H9 (cell line): ENCODE measurements around the gene CNOT6. TPM values are rescaled to one million over a fixed set of nuclear protein-coding genes. Genes with fewer than 3 reads are reported as not detected.

Source experiments
- DNase-seq: peaks from one replicate; pipeline ENCODE4 v3.0.0-alpha.2; 2017
- H2AFZ ChIP-seq: one replicate; pipeline ENCODE4 v1.6.1; 2013; ENCODE audit warnings: mild to moderate bottlenecking, low read length, control low read depth, moderate library complexity
- H2AK5ac ChIP-seq: 2 replicates; pipeline ENCODE4 v1.6.1; 2013; ENCODE audit warnings: low read length, control low read depth, mixed read lengths; ENCODE audit not compliant: insufficient read length
- H2BK120ac ChIP-seq: one replicate; pipeline ENCODE4 v1.6.1; 2013; ENCODE audit warnings: low read depth, mild to moderate bottlenecking, low read length, control low read depth, inconsistent platforms; ENCODE audit not compliant: poor library complexity, severe bottlenecking
- H2BK12ac ChIP-seq: 2 replicates; pipeline ENCODE4 v1.6.1; 2013; ENCODE audit warnings: low read length, control low read depth, mixed read lengths, low read depth; ENCODE audit not compliant: insufficient read length
- H2BK15ac ChIP-seq: 2 replicates; pipeline ENCODE4 v1.6.1; 2013; ENCODE audit warnings: low read depth, low read length, control low read depth
- H2BK20ac ChIP-seq: one replicate; pipeline ENCODE4 v1.6.1; 2013; ENCODE audit warnings: low read depth, mild to moderate bottlenecking, low read length, control low read depth, inconsistent platforms; ENCODE audit not compliant: poor library complexity, severe bottlenecking
- H2BK5ac ChIP-seq: 2 replicates; pipeline ENCODE4 v1.6.1; 2013; ENCODE audit warnings: low read length, control low read depth, mixed read lengths; ENCODE audit not compliant: insufficient read length
- H3K14ac ChIP-seq: 2 replicates; pipeline ENCODE4 v1.6.1; 2013; ENCODE audit warnings: low read length, control low read depth; ENCODE audit not compliant: insufficient read depth
- H3K18ac ChIP-seq: 2 replicates; pipeline ENCODE4 v1.6.1; 2013; ENCODE audit warnings: low read depth, mild to moderate bottlenecking, mixed read lengths, low read length, control low read depth; ENCODE audit not compliant: insufficient read length
- H3K23ac ChIP-seq: 2 replicates; pipeline ENCODE4 v1.6.1; 2013; ENCODE audit warnings: low read length, control low read depth, mixed read lengths, low read depth; ENCODE audit not compliant: insufficient read length
- H3K23me2 ChIP-seq: 2 replicates; pipeline ENCODE4 v1.6.1; 2013; ENCODE audit warnings: low read depth, mild to moderate bottlenecking, mixed read lengths, low read length, control low read depth; ENCODE audit not compliant: insufficient read length, poor library complexity, severe bottlenecking
- H3K27ac ChIP-seq: 2 replicates; pipeline ENCODE4 v1.5.1; 2013; ENCODE audit warnings: low read length, control low read depth, mixed read lengths, low read depth; ENCODE audit not compliant: insufficient read length
- H3K27me3 ChIP-seq: 2 replicates; pipeline ENCODE4 v1.6.1; 2013; ENCODE audit warnings: low read length, control low read depth, inconsistent platforms; ENCODE audit not compliant: insufficient read depth
- H3K4ac ChIP-seq: 2 replicates; pipeline ENCODE4 v1.6.1; 2013; ENCODE audit warnings: low read depth, mild to moderate bottlenecking, control low read depth, inconsistent platforms, low read length, moderate library complexity
- H3K4me1 ChIP-seq: 2 replicates; pipeline ENCODE4 v1.6.1; 2013; ENCODE audit warnings: low read length, control low read depth, inconsistent platforms; ENCODE audit not compliant: insufficient read depth
- H3K4me2 ChIP-seq: 2 replicates; pipeline ENCODE4 v1.6.1; 2013; ENCODE audit warnings: low read length, control low read depth, mixed read lengths; ENCODE audit not compliant: insufficient read length, insufficient read depth
- H3K56ac ChIP-seq: 2 replicates; pipeline ENCODE4 v1.6.1; 2013; ENCODE audit warnings: low read depth, mild to moderate bottlenecking, mixed read lengths, low read length, control low read depth; ENCODE audit not compliant: insufficient read length
- H3K79me1 ChIP-seq: 2 replicates; pipeline ENCODE4 v1.6.1; 2013; ENCODE audit warnings: low read depth, mild to moderate bottlenecking, moderate library complexity, low read length, control low read depth, inconsistent platforms; ENCODE audit not compliant: insufficient read depth, poor library complexity, severe bottlenecking
- H3K79me2 ChIP-seq: 2 replicates; pipeline ENCODE4 v1.6.1; 2013; ENCODE audit warnings: low read length, control low read depth, inconsistent platforms; ENCODE audit not compliant: insufficient read depth
- H3K9ac ChIP-seq: 2 replicates; pipeline ENCODE4 v1.6.1; 2013; ENCODE audit warnings: low read length, control low read depth, mixed read lengths; ENCODE audit not compliant: insufficient read length; ENCODE audit errors: extremely low read depth
- H3K9me3 ChIP-seq: one replicate; pipeline ENCODE4 v1.6.1; 2013; ENCODE audit warnings: low read depth, low read length, inconsistent platforms; ENCODE audit not compliant: control insufficient read depth
- H3T11ph ChIP-seq: one replicate; pipeline ENCODE4 v1.6.1; 2013; ENCODE audit warnings: mild to moderate bottlenecking, low read length, control low read depth, inconsistent platforms
- H4K20me1 ChIP-seq: one replicate; pipeline ENCODE4 v1.6.1; 2013; ENCODE audit not compliant: control insufficient read depth, insufficient read length, insufficient read depth
- H4K5ac ChIP-seq: 2 replicates; pipeline ENCODE4 v1.6.1; 2013; ENCODE audit warnings: low read depth, mild to moderate bottlenecking, mixed read lengths, low read length, control low read depth; ENCODE audit not compliant: insufficient read length
- H4K8ac ChIP-seq: replicated peaks from 2 replicates; pipeline ENCODE4 v1.6.1; 2013; ENCODE audit warnings: low read length, control low read depth, mixed read lengths, low read depth; ENCODE audit not compliant: insufficient read length
- H4K91ac ChIP-seq: 2 replicates; pipeline ENCODE4 v1.6.1; 2013; ENCODE audit warnings: low read depth, mild to moderate bottlenecking, moderate library complexity, mixed read lengths, low read length, control low read depth; ENCODE audit not compliant: insufficient read length
- H3K27ac Mint-ChIP-seq, 3 experiments: 2 replicates in 2 of 3; 3 replicates in 1 of 3; pipeline ENCODE4 v1.8.0; 2020 to 2021; ENCODE audit warnings: mixed read lengths in 3 of 3, mild to moderate bottlenecking in 1 of 3, moderate library complexity in 1 of 3
- H3K27me3 Mint-ChIP-seq: 2 replicates; pipeline ENCODE4 v1.8.0; 2021; ENCODE audit warnings: low read depth, mild to moderate bottlenecking, moderate library complexity, mixed read lengths
- H3K36me3 Mint-ChIP-seq, 3 experiments: 2 replicates in 2 of 3; 3 replicates in 1 of 3; pipeline ENCODE4 v1.8.0; 2020 to 2021; ENCODE audit warnings: low read depth in 3 of 3, mixed read lengths in 3 of 3; ENCODE audit not compliant: insufficient read depth in 1 of 3
- H3K4me1 Mint-ChIP-seq, 2 experiments: 2 replicates each; pipeline ENCODE4 v1.8.0; 2020; ENCODE audit warnings: mixed read lengths in 2 of 2
- H3K4me3 Mint-ChIP-seq, 2 experiments: 2 replicates in 1 of 2; 3 replicates in 1 of 2; pipeline ENCODE4 v1.8.0; 2020 to 2021; ENCODE audit warnings: mild to moderate bottlenecking in 2 of 2, mixed read lengths in 2 of 2, moderate library complexity in 1 of 2
- H3K9me3 Mint-ChIP-seq, 2 experiments: 2 replicates in 1 of 2; 3 replicates in 1 of 2; pipeline ENCODE4 v1.8.0; 2020; ENCODE audit warnings: mild to moderate bottlenecking in 2 of 2, mixed read lengths in 2 of 2, moderate library complexity in 1 of 2
- CTCF ChIP-seq: fragments of 200-600 bp; sonication (generic); conservative IDR thresholded peaks from 3 replicates; pipeline ENCODE4 v1.8.0; 2021; ENCODE audit warnings: antibody characterized with exemption, mild to moderate bottlenecking
- WGBS: extraction: QIAGEN DNeasy Blood & Tissue Kit; methylation state at CpG from one replicate; pipeline ENCODE4 v1.1.7; 2013; ENCODE audit warnings: missing lambda C conversion rate, low lambda C conversion rate, mixed read lengths; ENCODE audit not compliant: insufficient read length; ENCODE audit errors: extremely low coverage; 5-methylcytosine and 5-hydroxymethylcytosine counted together
- total RNA-seq: library from RNA; stranded (reverse); gene quantifications from 2 replicates; pipeline ENCODE4 v1.2.1, GENCODE V29; 2021

Gene CNOT6
- total RNA-seq, 1 experiment from 2014 or later: 45.0 TPM

GRCh38 chr5:180611140-180611850 lies 117.1 kb downstream of the CNOT6 start:
- H3K27me3 Mint-ChIP-seq: peaks cover 2% of the 10 kb centered on the region; the same call in 1 of the 2 replicates
- WGBS: no CpG with 5 or more reads among the region's 30 CpGs

More at GRCh38 chr5:180611140-180611850, 117.1 kb downstream of the CNOT6 start:
- Histone ChIP-seq H3K27me3 (no peaks in the 10 kb centered on the region), H2BK15ac (no peak overlapping the region), H3K9me3 (no peaks in the 10 kb centered on the region), H4K5ac (no peak overlapping the region), H3K18ac (no peak overlapping the region), H2BK5ac (no peak overlapping the region), H3K56ac (no peak overlapping the region), H3K23me2 (no peaks in the 10 kb centered on the region), H3T11ph (no peak overlapping the region), H2BK20ac (no peak overlapping the region), H3K4me2 (no peak overlapping the region), H2AK5ac (no peak overlapping the region), H2BK12ac (no peak overlapping the region), H3K14ac (no peak overlapping the region), H3K27ac (no peak overlapping the region), H4K8ac (no peak overlapping the region), H3K4ac (no peak overlapping the region), H3K23ac (no peak overlapping the region), H4K20me1 (no peaks in the 10 kb centered on the region), H2BK120ac (no peak overlapping the region), H3K79me2 (no peaks in the 10 kb centered on the region), H2AFZ (no peak overlapping the region), H3K79me1 (no peaks in the 10 kb centered on the region), H4K91ac (no peak overlapping the region), H3K4me1 (no peaks in the 10 kb centered on the region), H3K9ac (no peak overlapping the region)
- Mint-ChIP-seq H3K4me1 (no peaks in the 10 kb centered on the region; a peak in 1 of 4 replicates), H3K27ac (no peak overlapping the region), H3K4me3 (no peak overlapping the region), H3K9me3 (no peaks in the 10 kb centered on the region; a peak in 1 of 5 replicates), H3K36me3 (peaks cover 0 to 2% (median 0%) of the 10 kb centered on the region in 3 experiments; a peak in 3 of 7 replicates)
- peak; percentile 30; the same call in 1 of the 3 replicates for TF ChIP-seq CTCF
- peak; percentile 75 for DNase-seq
